Right atrium auricular region (tissue), 2 donors: ENCODE measurements around the gene MYL2. TPM values are rescaled to one million over a fixed set of nuclear protein-coding genes. Genes with fewer than 3 reads are reported as not detected.

ENCODE experiments used
- DNase-seq: peaks from one replicate; pipeline ENCODE4 v3.0.0-alpha.2; 2019; ENCODE audit warnings: low spot score
- H3K27ac ChIP-seq, 2 donors: fragments of 200-600 bp; sonication (generic); 1 replicate in 1 of 2; 2 replicates in 1 of 2; pipeline ENCODE4 v1.5.1; 2016 to 2019
- H3K27me3 ChIP-seq, 2 donors: fragments of 200-600 bp; sonication (generic); one replicate each; pipeline versions ENCODE4 v1.5.1 to v1.6.0; 2017 to 2019
- H3K36me3 ChIP-seq: fragments of 200-600 bp; sonication (generic); one replicate; pipeline ENCODE4 v1.5.1; 2016
- H3K4me1 ChIP-seq, 2 donors: fragments of 200-600 bp; sonication (generic); one replicate each; pipeline versions ENCODE4 v1.5.1 to v1.6.0; 2017 to 2019
- H3K4me3 ChIP-seq, 2 donors: fragments of 200-600 bp; sonication (generic); 1 replicate in 1 of 2; 2 replicates in 1 of 2; pipeline ENCODE4 v1.5.1; 2017 to 2019; ENCODE audit warnings: mild to moderate bottlenecking in 1 of 2, moderate library complexity in 1 of 2
- H3K9me3 ChIP-seq, 2 donors: fragments of 200-600 bp; sonication (generic); one replicate each; pipeline ENCODE4 v1.5.1; 2019
- CTCF ChIP-seq, 2 donors: fragments of 200-600 bp; sonication (generic); IDR thresholded peaks; one replicate each; pipeline ENCODE4 v1.5.1; 2019; ENCODE audit warnings: antibody characterized with exemption in 2 of 2
- total RNA-seq, 2 donors: library from RNA; depleted of rRNA; stranded (reverse); fragments of >200 nt; gene quantifications; one replicate each; pipeline ENCODE4 v1.1.0, GENCODE V29; 2016

MYL2 gene
- total RNA-seq, 2 donors from 2014 or later, result 142 to 227 TPM

- DNase-seq, result no peak
- H3K4me1 ChIP-seq, result no peaks in the 10 kb centered on the region
- no peak overlapping the region for H3K4me3 ChIP-seq
- no peaks in the 10 kb centered on the region for H3K9me3 ChIP-seq
- peak overlapping the region in 1 of 2 donors; percentile 32 for H3K27ac ChIP-seq
- no peaks in the 10 kb centered on the region for H3K36me3 ChIP-seq
- TF ChIP-seq CTCF (IDR thresholded peaks at IDR 0.05), result no peak
- no peaks in the 10 kb centered on the region for H3K27me3 ChIP-seq
These were observed 8.3 kb upstream of the MYL2 start for GRCh38 chr12:110928700-110929099.

- no peak overlapping the region for H3K4me3 ChIP-seq
- H3K27me3 ChIP-seq, result no peaks in the 10 kb centered on the region
- H3K36me3 ChIP-seq, result no peaks in the 10 kb centered on the region
- TF ChIP-seq CTCF (IDR thresholded peaks at IDR 0.05), result no peak
- DNase-seq, result no peak
- H3K9me3 ChIP-seq, result no peaks in the 10 kb centered on the region
- no peaks in the 10 kb centered on the region for H3K4me1 ChIP-seq
- no peak overlapping the region for H3K27ac ChIP-seq
These were observed 7.2 kb upstream of the MYL2 start for GRCh38 chr12:110927546-110927945.

GRCh38 chr12:110923692-110924334 is 3.4 kb upstream of the MYL2 start:
- Histone ChIP-seq H3K9me3 (no peaks in the 10 kb centered on the region), H3K4me3 (no peak overlapping the region), H3K4me1 (peaks cover 0 to 11% of the 10 kb centered on the region in 2 donors), H3K27ac (no peak overlapping the region), H3K27me3 (no peaks in the 10 kb centered on the region), H3K36me3 (no peaks in the 10 kb centered on the region)
- TF ChIP-seq CTCF (IDR thresholded peaks at IDR 0.05), result no peak
- DNase-seq, result no peak

GRCh38 chr12:110923192-110923591 is 2.8 kb upstream of the MYL2 start:
- no peaks in the 10 kb centered on the region for H3K27me3 ChIP-seq
- no peaks in the 10 kb centered on the region for H3K9me3 ChIP-seq
- no peak overlapping the region for H3K4me3 ChIP-seq
- no peak overlapping the region for H3K27ac ChIP-seq
- peaks cover 0 to 11% of the 10 kb centered on the region in 2 donors for H3K4me1 ChIP-seq
- no peak for DNase-seq
- TF ChIP-seq CTCF (IDR thresholded peaks at IDR 0.05), result no peak
- no peaks in the 10 kb centered on the region for H3K36me3 ChIP-seq

DNA sequence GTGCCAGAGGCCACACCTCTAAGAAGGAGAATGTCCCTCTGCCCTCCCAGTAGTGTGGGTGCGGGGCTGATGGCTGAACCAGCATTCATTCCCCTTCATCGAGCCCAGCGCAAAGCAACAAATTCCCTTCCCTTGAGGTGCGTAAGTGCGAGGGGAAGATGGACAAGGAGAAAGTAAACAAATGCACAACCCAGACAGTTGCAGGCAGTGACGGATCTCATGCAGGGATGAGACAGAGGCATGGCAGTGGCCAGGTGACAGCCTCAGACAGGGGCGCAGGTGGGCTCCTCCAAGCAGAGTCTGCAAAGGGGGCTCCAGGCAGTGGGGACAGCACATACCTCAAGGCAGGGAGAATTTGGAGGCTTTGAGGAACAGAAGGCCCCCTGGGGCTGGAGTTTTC is 2.3 kb upstream of the MYL2 start:
- Histone ChIP-seq H3K4me1 (peaks cover 0 to 11% of the 10 kb centered on the region in 2 donors), H3K36me3 (no peaks in the 10 kb centered on the region), H3K9me3 (no peaks in the 10 kb centered on the region), H3K27me3 (no peaks in the 10 kb centered on the region), H3K4me3 (no peak overlapping the region), H3K27ac (no peak overlapping the region)
- no peak for TF ChIP-seq CTCF (IDR thresholded peaks at IDR 0.05)
- no peak for DNase-seq

- Histone ChIP-seq H3K4me3 (no peak overlapping the region), H3K9me3 (no peaks in the 10 kb centered on the region), H3K36me3 (no peaks in the 10 kb centered on the region), H3K27ac (no peak overlapping the region), H3K27me3 (no peaks in the 10 kb centered on the region), H3K4me1 (peaks cover 0 to 11% of the 10 kb centered on the region in 2 donors)
- no peak for DNase-seq
- no peak for TF ChIP-seq CTCF (IDR thresholded peaks at IDR 0.05)
These were observed 883 bp upstream of the MYL2 start for GRCh38 chr12:110921262-110921661.
